GM12875 (cell line): ENCODE measurements around the gene ZBTB7B.
"Not testable (repeated sequence)": the region's sequence is repeated elsewhere in the genome, so short reads cannot be mapped to it uniquely, and the experiment has no call there.

Source experiments
- H3K4me3 ChIP-seq: one replicate; pipeline ENCODE4 v1.5.1; 2011; ENCODE audit warnings: low read depth, low read length, control low read depth
- CTCF ChIP-seq: IDR thresholded peaks from 2 replicates; pipeline ENCODE4 v1.5.1; 2011; ENCODE audit warnings: low read depth, mild to moderate bottlenecking, control low read depth, inconsistent platforms, low read length, moderate library complexity, borderline replicate concordance; ENCODE audit not compliant: insufficient read depth

The ZBTB7B gene

DNA sequence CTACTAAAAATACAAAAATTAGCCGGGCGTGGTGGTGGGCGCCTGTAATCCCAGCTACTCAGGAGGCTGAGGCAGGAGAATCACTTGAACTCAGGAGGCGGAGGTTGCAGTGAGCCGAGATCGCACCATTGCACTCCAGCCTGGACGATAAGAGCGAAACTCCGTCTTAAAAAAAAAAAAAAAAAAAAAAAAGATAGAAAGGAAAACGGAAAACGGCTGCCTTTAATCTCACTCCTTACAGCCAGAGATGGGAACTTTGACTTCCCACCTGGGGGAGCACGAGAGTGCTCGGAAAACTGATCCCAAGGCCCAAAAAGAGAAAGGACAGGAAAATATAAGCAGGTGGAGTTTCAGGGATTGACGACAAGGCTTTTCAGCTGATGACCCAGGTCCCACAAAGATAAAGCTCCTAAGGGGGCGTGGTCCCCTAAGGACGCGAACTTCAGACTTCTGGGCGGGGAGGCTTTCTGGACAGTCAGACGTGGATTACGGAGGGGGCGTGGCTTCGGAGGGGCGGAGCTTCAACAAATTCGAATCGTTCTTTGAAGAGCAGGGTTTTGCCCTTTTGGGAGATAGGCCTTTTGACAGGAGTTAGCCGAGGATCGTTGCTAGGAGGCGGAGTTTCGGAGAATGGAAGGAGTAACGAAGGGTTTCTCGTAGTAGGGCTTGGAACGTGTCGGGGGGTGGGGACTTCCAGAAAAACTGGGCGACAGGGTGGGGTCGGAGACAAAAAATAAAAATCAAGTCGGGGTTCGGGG is 29.1 kb upstream of the ZBTB7B start:
- no peak for TF ChIP-seq CTCF
- peak overlapping the region; percentile 66 for H3K4me3 ChIP-seq

- TF ChIP-seq CTCF: no peak
Observed at GRCh38 chr1:154974102-154974807, 28.3 kb upstream of the ZBTB7B start, which contains the start of gene CKS1B. Gene CKS1B, plus strand, starts transcription at chr1:154974681. Its CDS starts 65 bp downstream, at chr1:154974746.

DNA sequence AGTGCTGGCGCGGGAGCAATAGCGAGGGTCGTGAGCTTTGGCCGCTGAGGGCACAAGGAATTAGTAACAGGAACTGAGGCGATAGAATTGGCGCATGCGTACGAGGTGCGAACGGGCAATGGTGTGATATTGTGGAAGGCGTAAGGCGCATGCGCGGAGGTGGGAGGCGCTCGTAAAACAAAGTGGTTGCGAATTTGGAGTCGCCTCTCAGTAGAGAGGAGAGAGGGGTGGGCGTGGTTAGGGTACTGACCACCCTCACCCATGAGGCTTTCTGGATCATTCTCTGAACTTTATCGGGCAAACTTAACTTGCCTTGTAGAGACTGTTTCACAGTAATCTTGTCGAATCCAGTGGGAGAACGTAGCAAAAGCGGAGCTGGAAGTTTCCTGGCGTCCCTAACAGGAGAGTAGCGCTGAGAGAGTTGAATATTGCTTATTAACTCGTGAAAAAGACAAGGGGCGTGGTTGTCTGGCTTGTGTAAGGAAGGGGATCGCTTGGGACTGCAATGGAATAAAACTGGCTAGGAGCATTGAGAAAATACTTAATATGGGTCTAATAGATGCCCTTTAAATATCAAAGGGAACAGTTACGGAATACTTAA is 27.7 kb upstream of the ZBTB7B start:
- peak overlapping the region; percentile 66 for H3K4me3 ChIP-seq
- no peak for TF ChIP-seq CTCF

More at GRCh38 chr1:154974102-154974807, 28.3 kb upstream of the ZBTB7B start, which contains the start of gene CKS1B:
- peak within 1 kb of the TSS; percentile 66 for H3K4me3 ChIP-seq

GRCh38 chr1:154975409-154976059 is 27.1 kb upstream of the ZBTB7B start:
- TF ChIP-seq CTCF: no peak

DNA sequence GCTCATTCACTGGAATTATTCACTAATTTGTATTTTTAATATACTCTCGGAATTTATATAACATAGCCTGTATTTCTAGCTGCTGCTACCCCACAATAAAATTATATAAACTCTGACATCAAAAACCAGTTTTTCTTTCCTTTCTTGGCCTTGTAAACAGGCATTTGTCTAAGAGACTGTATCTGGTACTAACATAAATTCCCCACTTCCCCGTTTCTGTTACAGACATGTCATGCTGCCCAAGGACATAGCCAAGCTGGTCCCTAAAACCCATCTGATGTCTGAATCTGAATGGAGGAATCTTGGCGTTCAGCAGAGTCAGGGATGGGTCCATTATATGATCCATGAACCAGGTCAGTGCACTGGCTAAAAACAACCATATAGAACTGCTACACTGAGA is 24.8 kb upstream of the ZBTB7B start:
- not testable (repeated sequence) for H3K4me3 ChIP-seq

More at GRCh38 chr1:154975409-154976059, 27.1 kb upstream of the ZBTB7B start:
- peak overlapping the region; percentile 66 for H3K4me3 ChIP-seq

DNA sequence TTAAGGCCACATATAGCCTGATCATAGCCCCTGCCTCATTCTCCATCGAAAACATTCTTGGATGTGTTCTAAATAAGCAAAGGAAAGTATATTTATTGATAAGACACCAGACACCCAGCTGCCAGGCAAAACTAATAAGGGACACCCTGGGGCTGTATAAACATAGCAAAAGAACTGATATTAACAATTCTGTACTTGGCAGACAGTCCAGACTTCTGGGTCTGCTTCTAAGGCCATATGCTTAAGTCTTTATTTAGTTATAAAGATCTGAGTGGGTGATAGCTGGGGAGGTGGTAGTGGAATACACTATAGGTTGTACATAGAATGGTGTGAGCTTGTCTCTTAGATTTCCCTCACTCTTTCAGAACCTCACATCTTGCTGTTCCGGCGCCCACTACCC is 24.2 kb upstream of the ZBTB7B start:
- no peak for TF ChIP-seq CTCF

DNA sequence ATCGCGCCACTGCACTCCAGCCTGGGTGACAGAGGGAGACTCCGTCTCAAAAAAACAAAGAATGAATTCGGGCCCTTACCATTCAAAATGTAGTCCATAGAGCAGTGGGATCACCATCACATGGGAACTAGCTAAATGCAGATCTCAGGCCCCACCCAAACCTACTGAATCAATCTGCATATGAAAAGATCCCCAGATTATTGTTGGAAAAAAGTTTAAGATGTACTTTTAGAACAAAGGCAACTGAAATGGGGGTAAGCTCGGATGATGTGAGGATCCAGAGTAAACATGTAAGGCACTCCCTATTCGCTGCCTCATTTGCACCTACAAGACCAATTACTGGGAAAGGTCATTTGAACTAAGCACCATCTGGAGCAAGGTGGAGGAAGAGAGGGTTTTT is 20.3 kb upstream of the ZBTB7B start:
- peak overlapping the region; percentile 70 for H3K4me3 ChIP-seq
- TF ChIP-seq CTCF: no peak

More for the DNA sequence above, 24.2 kb upstream of the ZBTB7B start:
- no peak overlapping the region for H3K4me3 ChIP-seq
